ENCODE data around the gene SPDL1. TPM values are rescaled to one million over a fixed set of nuclear protein-coding genes. Genes with fewer than 3 reads are reported as not detected.

SPDL1 gene
- total RNA-seq, 4 donors from 2014 or later: 3.9 to 14.9 (median 6.6) TPM

DNA sequence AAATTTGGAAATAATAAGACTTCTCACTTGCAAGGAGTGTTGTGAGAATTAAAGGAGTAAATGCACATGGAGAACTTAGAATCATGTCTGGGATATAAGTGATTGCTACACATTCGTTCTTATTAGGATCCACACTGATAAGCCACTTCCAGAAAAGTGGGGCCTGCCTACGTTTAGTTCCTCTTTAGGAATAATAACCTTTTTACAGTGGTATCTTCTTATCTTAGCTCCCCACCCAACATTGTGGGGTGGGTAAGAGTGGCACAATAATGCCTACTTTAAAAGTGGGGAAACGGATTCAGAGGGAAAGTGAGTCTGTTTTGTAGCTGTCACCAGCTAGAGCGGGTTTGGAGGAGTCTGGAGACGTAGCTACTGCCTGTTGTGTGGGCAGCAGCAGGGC is 69.5 kb downstream of the SPDL1 start:
- no peaks in the 10 kb centered on the region for H3K36me3 ChIP-seq
- H3K27ac ChIP-seq: no peak overlapping the region

More for the DNA sequence above, 69.5 kb downstream of the SPDL1 start:
- DNase-seq: no peak
- Histone ChIP-seq H3K4me1 (peaks cover 0 to 24% (median 6%) of the 10 kb centered on the region in 4 donors), H3K9me3 (no peaks in the 10 kb centered on the region), H3K27me3 (no peaks in the 10 kb centered on the region), H3K4me3 (no peak overlapping the region)
- TF ChIP-seq, protein P1, sequence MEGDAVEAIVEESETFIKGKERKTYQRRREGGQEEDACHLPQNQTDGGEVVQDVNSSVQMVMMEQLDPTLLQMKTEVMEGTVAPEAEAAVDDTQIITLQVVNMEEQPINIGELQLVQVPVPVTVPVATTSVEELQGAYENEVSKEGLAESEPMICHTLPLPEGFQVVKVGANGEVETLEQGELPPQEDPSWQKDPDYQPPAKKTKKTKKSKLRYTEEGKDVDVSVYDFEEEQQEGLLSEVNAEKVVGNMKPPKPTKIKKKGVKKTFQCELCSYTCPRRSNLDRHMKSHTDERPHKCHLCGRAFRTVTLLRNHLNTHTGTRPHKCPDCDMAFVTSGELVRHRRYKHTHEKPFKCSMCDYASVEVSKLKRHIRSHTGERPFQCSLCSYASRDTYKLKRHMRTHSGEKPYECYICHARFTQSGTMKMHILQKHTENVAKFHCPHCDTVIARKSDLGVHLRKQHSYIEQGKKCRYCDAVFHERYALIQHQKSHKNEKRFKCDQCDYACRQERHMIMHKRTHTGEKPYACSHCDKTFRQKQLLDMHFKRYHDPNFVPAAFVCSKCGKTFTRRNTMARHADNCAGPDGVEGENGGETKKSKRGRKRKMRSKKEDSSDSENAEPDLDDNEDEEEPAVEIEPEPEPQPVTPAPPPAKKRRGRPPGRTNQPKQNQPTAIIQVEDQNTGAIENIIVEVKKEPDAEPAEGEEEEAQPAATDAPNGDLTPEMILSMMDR (IDR thresholded peaks at IDR 0.05): no peak
- no peak for TF ChIP-seq POLR2A (IDR thresholded peaks at IDR 0.05)

Small RNA genes within 50 kb of the gene (small RNA-seq; reads per million reads assigned to genes)
- 0 reads per million in 2 donors for gene RNU6-477P

Other genes with a start within 250 kb of the SPDL1 start
- 100 to 1,000 TPM in 1 of 4 donors, 10 to 100 TPM in 3; 13.8 to 200 (median 17.8) TPM for gene DOCK2, start 53.5 kb downstream of the SPDL1 start, total RNA-seq

Measured in Peyer's patch (tissue), 4 donors.